ENCODE data around the gene PRR33. TPM values are rescaled to one million over a fixed set of nuclear protein-coding genes. Genes with fewer than 3 reads are reported as not detected.

PRR33 gene
- total RNA-seq, 4 donors from 2014 or later, result not detected

- DNase-seq (ENCODE audit: low spot score in 2 of 2), result no peak
- H3K27me3 ChIP-seq, result no peaks in the 10 kb centered on the region
- peaks cover 0 to 27% (median 12%) of the 10 kb centered on the region in 4 donors for H3K4me1 ChIP-seq
- 87 to 90% methylated on average over 8 to 9 of the region's 9 CpGs for WGBS, 2 donors
- TF ChIP-seq EP300 (IDR thresholded peaks at IDR 0.05) (no peak), CTCF (IDR thresholded peaks at IDR 0.05) (no peak), POLR2A (IDR thresholded peaks at IDR 0.05) (no peak)
- H3K36me3 ChIP-seq, result no peaks in the 10 kb centered on the region
- no peak overlapping the region for H3K27ac ChIP-seq
- no peak overlapping the region for H3K4me3 ChIP-seq
- H3K9me3 ChIP-seq, result no peaks in the 10 kb centered on the region
Measured at GRCh38 chr11:1846453-1846932, 45.2 kb downstream of the PRR33 start.

- no peak overlapping the region for H3K4me3 ChIP-seq
- WGBS, 2 donors, result 61 to 73% methylated on average over 18 to 21 of the region's 21 CpGs
- peak overlapping the region in 2 of 4 donors; percentile 7 to 52 for H3K27ac ChIP-seq
- peaks cover 0 to 27% (median 10%) of the 10 kb centered on the region in 4 donors for H3K4me1 ChIP-seq
- no peaks in the 10 kb centered on the region for H3K27me3 ChIP-seq
- TF ChIP-seq POLR2A (IDR thresholded peaks at IDR 0.05), result no peak
- no peak for TF ChIP-seq CTCF (IDR thresholded peaks at IDR 0.05)
- no peak for TF ChIP-seq EP300 (IDR thresholded peaks at IDR 0.05)
- no peaks in the 10 kb centered on the region for H3K36me3 ChIP-seq
- no peak for DNase-seq (ENCODE audit: low spot score in 2 of 2)
- no peaks in the 10 kb centered on the region for H3K9me3 ChIP-seq
Measured at GRCh38 chr11:1845561-1846452, 45.9 kb downstream of the PRR33 start.

- 68 to 73% methylated on average over 1 of the region's 1 CpG for WGBS, 2 donors
- peak overlapping the region in 2 of 4 donors; percentile 7 to 52 for H3K27ac ChIP-seq
Measured at GRCh38 chr11:1845095-1845429, 46.6 kb downstream of the PRR33 start.

GRCh38 chr11:1844221-1845094 is 47.2 kb downstream of the PRR33 start:
- 29 to 39% methylated on average over 21 to 23 of the region's 23 CpGs for WGBS, 2 donors
- DNase-seq (ENCODE audit: low spot score in 2 of 2), result peak in 1 of 2 donors; percentile 38
- Histone ChIP-seq H3K27me3 (no peaks in the 10 kb centered on the region), H3K4me1 (peaks cover 0 to 27% (median 11%) of the 10 kb centered on the region in 4 donors), H3K27ac (peak overlapping the region in 2 of 4 donors; percentile 41 to 52), H3K4me3 (no peak overlapping the region), H3K36me3 (no peaks in the 10 kb centered on the region), H3K9me3 (no peaks in the 10 kb centered on the region)
- no peak for TF ChIP-seq POLR2A (IDR thresholded peaks at IDR 0.05)
- no peak for TF ChIP-seq EP300 (IDR thresholded peaks at IDR 0.05)
- no peak for TF ChIP-seq CTCF (IDR thresholded peaks at IDR 0.05)

More at GRCh38 chr11:1845095-1845429, 46.6 kb downstream of the PRR33 start:
- TF ChIP-seq CTCF (IDR thresholded peaks at IDR 0.05), result no peak
- TF ChIP-seq POLR2A (IDR thresholded peaks at IDR 0.05), result no peak
- TF ChIP-seq EP300 (IDR thresholded peaks at IDR 0.05), result no peak
- no peaks in the 10 kb centered on the region for H3K36me3 ChIP-seq
- no peak overlapping the region for H3K4me3 ChIP-seq
- no peaks in the 10 kb centered on the region for H3K9me3 ChIP-seq
- peaks cover 0 to 27% (median 10%) of the 10 kb centered on the region in 4 donors for H3K4me1 ChIP-seq
- no peak for DNase-seq (ENCODE audit: low spot score in 2 of 2)
- H3K27me3 ChIP-seq, result no peaks in the 10 kb centered on the region
